GM21825 (cell line): Measurements from ENCODE around the gene PPAT.

Experiments
- ATAC-seq: cut with Tn5 transposase; IDR thresholded peaks from one replicate; pipeline ENCODE4 v1.9.1; 2021; ENCODE audit warnings: mild to moderate bottlenecking, moderate library complexity; ENCODE audit not compliant: unreplicated experiment

PPAT gene

DNA sequence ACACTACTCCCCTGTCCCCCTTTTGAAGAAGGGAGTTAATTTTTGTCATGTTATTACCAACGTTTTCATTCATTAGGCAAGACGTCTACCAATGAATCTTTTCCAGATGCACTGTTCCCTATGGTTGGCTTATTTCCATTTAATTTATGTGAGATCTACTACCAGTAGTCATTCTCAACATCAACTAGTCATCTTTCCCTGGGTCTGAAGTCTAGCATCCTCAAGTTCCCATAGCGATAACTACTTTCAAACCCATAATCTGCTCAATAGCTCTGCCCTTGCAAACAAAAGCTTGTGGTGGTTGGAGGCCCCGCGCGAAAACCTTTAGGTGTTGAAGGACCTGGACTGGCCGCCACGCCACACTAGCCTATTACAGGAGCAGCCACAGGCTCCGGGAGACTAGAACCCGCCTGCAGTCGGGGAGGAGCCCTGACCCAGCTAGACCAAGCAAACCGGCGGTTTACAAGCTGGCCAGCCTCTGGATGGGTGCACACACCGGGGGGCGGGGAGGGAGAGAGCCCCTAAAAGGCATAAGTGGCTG lies 746 bp downstream of the PPAT start:
- peak; percentile 18 for ATAC-seq

DNA sequence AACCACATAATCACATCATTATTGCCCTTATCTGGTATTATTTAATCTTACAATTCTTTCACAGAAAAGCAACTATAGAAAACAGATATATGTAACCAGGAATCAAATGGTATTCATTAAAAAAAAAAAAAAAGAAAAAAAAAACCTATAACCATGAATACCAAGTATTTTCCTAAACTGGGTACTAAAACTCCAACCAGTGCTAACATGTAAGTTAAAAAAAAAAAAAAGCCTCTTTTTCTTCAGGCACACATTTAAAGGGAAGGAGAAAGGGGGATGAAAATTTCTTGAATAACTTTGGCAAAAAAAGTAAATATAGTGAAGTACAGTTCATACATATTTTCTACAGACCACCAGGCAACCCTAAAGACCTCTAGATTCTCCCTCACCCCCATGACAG lies 2.1 kb downstream of the PPAT start:
- no peak for ATAC-seq

DNA sequence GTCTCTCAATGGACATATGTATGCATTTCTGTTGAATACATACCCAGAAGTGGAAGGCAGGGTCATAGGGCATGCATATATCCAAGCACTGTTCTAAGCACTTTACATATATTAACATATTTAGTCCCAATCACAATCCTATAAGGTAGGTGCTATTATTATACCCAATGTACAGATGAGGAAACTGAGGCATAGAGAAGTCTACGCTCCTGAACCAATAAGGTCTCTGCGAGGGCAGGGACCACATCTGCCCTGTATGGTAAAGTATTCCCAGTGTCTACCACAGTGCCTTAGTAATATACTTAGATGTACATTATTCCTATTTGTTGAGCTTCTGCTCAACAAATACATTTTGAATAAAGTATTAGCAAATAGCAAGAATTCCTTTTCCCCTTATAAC lies 5.2 kb downstream of the PPAT start:
- ATAC-seq = no peak

DNA sequence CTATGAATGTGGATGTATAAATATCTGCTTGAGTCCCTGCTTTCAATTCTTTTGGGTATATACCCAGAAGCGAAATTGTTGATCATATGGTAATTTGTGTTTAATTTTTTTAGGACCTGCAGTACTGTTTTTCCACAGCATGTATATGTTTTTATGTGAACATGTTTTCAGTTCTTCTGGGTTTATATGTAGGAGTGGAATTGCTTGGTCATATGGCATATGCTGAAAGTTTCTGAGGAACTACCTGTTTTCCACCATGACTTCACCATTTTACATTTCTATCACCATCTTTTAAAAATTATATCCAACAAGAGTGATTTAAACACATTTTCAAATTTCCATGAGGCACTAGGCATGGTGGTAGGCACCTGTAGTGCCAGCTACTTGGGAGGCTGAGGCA lies 8.2 kb downstream of the PPAT start:
- ATAC-seq = no peak

DNA sequence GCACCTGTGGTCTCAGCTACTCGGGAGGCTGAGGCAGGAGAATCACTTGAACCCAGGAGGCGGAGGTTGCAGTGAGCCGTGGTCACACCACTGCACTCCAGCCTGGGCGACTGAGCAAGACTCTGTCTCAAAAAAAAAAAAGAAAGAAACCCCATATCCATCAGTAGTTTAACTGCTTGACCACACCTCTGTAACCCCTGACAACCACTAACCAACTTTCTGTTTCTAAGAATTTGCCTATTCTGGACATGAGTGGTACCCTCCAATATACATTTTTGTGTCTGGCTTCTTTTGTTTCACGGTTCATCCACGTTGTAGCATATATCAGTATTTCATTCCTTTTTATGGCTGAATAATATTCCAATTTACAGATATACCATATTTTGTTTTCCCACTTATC lies 9.1 kb downstream of the PPAT start:
- peak; percentile 69 for ATAC-seq

DNA sequence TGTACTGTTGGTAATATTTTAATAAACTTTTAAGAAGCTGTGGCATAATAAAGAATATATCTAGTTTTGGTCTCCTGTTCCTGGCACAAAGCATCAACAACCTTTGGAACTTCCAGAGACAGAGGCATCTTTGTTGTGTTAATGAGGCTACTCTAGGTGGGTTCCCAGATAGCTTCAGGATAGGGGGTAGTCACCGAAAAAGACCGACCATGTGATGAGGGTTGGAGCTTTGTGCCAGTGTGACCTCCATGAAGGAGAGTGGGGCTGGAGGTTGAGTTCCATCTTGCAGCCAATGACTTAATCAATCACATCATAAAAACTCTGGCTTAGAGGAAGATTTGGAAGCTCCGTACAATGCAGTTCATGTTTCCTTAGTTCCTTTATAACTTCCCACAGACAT lies 9.9 kb downstream of the PPAT start:
- ATAC-seq = no peak

DNA sequence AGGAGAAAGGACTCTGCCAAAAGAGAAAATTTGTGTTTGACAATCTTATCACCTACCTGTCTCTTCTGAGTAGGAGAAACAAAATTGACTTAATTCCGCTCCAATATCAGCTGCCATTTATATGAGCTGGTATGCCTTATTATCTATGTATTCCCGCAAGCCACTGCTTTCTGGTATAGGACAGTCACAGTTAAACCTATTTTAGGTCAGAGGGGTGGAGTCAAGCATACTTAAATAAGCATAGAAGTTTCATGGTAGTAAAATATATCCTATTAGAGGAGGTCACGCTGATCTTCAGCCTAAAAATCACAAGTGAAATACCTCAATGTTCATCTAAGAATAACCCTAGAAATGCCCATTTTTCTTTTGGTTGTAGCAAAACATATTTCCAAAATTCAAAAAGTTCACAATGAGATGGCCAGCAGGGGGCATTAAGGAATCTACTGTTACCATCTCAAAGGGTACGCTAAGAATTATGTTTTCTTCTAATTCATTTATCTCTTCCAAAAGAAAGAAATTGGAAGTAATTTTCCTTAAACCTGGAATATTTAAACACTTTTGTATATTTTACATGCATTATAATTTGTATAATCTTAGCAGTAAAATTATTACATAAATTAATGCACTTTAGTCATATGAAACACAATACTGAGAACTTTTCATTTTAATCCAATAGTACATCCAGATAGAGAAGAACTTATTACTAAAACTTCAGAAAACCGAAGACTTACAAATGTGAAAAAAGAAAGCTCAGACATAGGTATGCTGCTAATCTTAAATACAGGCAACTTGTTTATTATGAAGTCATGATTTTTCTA lies 10.5 kb downstream of the PPAT start:
- no peak for ATAC-seq

DNA sequence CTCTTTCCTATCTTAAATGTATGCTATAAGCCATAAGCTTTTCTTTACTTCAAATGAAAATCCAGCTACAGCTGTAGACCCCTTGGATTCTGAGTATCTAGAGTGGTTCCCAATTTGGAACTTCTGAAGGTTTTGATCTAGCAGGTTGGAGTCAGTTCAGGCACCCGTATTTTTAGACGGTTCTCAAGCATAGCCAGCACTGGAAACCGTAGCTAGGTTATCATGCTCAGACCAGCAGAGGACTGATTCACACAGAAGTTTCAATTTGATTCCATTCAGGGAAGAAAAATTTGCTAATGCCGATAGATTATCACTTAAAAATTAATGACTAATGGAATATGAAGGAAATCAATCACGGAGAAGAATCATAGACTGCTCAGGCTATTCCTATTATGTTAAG lies 11.2 kb downstream of the PPAT start:
- ATAC-seq = no peak

DNA sequence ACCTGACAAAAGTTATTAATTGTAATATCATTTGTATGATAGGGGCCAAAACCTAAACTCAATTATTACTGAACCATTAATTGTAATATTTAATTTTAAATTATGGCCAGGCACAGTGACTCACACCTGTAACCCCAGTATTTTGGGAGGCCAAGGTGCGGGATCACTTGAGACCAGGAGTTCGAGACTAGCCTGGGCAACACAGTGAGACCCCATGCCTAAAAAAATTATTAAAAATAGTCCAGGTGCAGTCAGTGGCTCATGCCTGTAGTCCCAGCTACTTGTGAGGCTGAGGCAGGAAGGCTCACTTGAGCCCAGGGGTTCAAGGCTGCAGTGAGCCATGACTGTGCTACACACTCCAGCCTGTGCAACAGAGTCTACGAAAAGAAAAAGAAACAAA lies 18.0 kb downstream of the PPAT start:
- ATAC-seq = no peak

DNA sequence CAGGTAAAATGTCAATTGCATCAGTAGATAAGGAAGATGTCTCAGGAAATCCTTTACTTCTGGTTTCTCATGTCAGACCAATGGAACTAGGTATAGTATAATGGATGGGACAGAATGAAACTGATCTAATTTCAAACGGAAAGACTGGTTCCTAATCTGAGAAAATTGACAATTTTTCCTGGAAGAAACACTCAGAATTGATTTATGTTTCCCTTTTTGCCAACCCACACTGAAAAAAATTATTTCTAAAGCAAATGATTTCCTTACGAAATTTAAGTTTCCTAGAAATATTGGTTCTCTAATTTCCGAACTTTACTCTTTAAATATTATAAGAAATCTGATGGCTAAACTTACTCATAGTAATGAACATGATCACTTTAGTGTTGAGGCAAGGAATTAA lies 19.1 kb downstream of the PPAT start:
- ATAC-seq = no peak

DNA sequence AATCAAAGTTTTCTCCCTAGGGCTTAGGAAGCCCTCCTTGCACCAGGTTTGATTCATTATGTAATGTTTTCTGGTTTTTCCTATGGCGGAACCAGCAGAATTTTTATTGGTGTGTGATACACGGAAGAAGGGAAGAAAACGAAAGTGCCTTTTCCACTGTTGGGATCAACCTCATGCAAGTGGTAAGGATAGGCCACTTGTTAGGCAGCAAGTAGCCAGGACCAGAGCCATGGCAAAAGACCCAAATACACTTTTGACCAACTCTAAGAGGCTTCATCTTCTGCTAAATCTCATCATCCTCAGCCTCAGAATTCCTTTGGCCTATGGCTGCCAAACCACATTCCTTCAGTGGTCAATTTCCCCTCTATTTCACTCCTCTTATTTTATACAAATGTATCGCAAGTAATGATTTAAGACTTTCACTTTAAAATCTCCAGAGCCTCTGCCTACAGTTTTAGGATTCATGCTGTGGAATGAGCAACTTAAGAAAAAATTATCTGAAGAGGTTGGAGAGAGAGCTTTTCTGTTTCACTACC lies 21.2 kb downstream of the PPAT start:
- no peak for ATAC-seq

DNA sequence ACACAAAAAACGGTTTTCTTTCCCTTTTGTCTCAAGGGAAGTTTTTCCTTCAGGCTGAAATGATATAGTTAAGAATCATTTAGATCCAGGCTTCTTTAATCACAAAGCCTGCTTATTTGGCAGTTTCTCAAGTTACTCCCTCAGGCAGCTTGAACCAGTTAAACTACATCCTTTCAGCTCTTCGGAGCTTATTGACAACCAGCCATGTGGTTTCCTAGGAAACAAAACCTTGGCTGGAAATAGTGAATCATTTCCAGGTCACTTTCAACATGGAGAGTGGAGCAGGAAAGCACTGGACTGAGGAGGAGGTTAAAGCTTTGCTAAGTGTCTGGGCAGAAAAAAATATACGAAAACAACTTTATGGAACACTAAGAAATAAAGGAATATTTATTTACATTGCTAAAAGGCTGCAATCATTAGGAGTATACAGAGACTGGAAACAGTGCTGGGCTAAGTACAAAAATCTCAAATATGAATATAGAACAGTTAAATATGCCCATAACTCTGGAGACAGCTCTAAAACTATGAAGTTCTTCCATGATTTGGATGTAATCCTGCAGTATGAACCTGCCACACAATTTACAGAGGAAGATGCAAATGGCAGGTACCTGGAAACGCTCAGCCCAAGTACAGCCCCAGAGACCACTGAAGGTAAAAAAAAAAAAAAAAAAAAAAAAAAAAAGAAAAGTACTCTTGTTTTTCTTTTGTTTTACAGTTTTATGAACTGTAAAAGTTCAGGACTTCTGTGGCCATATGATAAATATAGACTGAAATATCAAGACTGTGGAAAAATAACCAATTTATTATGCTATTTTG lies 25.0 kb downstream of the PPAT start:
- ATAC-seq = no peak

DNA sequence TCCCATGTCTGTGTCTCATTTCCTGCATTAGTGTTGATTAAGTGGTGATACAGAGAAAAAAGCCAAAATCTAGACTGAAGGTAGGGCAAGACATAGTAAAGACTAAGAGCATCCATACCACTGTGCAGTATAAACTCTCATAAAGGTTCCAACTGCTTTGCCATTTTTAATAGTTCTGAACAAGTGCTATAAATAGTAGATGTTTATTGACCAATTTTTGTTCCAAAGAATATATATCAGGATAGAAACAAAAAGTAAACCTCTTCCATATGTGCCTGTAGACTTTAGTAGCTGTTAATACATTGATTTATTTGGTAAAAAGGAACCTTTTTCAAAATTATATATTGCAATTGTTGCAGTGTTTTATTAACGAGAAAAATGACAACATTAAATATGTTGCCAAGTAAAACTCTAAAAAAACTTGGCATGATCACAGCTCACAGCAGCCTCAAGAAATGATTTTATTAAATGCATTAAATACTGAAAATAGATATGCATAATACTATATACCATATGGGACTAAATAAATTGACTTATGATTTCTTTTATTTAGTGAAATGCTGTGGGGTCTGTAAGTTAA lies 25.8 kb downstream of the PPAT start:
- ATAC-seq = no peak

DNA sequence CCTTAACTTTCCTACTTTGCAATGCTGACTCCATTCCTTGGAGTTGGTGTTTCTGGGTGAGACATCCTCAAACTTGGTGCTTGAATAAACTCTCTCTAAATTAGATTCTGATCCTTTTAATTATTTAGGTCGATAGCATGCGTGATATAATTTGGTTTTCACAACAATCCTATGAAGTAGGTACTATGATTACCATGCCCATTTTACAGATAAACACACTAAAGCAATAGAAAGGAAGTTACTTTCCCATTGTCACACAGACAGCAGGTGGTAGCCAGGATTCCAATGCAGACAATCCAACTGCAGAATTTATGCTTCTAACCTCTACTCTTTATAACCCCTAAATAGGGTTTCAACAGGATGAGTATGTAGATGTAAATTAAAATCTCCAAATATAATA lies 26.4 kb downstream of the PPAT start:
- no peak for ATAC-seq

DNA sequence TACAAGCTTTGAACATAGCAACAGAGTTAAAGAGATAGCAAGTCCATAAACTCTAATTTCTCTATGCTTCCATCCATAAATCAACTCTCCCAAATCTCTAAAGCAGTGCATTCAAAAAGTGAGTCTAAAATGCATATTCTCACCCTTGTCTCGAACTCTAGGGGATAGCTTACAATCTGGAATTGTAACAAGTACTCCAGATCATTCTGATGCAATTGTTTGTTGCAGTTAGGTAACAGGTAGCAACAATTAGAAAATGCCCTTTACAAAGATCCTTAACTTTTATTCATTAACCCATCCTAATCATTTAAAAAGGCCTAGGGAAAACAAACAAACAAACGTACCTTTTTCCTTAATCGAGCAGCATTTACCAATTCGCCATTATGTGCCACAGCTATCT lies 29.3 kb downstream of the PPAT start:
- no peak for ATAC-seq

DNA sequence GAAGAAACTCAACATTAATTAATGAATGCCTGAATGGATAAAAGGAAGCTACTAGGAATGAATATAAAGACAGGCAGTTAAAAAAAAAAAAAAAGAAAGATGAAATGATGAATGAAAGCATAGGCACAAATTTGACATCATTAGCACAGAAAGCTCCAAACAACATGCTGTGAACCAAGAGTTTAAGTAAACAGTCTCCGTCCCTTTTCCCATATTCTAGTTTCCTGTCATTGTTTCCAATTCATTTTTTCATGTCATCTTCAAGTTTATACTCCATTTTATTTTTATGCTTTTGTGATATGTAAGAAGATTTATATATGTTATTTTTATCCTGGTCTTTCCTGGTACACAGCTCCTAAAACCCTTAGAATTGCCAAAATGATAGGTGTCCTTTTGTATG lies 30.4 kb downstream of the PPAT start:
- ATAC-seq = no peak

DNA sequence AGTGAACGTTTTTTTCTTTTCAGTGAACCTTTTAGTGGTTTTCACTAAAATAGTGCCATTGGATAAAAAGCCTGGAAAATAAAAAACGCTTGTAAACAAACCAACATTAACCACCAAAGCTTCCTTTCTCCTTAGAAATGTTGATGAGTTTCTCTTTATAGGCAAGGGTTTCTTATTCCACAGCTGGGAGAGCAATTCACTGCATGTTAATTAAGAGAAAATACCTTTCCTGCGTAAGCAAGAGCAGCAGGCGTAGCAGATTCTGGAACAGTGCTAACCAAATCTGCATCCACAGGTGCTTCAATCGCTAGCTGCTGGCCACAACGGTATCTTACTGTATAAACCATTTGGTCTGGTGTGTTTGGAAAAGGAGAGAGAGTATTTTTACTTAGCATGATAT lies 34.9 kb downstream of the PPAT start:
- ATAC-seq = no peak

DNA sequence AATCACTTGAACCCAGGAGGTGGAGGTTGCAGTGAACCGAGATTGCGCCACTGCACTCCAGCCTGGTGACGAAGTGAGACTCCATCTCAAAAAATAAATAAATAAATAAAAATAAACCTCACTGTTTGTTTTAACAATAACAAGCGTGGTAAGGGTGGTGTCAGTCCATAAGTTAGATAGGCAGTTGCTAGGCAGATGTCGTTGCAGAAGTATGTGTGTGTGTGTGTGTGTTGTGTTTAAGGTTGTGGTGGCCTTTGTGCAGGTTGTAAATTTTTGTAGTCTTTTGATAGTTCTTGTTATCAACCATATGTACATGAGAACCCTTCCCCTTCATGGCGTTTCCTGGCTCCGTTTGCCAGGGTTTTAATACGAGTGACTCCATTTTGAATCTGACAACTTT lies 44.1 kb downstream of the PPAT start:
- ATAC-seq = no peak

DNA sequence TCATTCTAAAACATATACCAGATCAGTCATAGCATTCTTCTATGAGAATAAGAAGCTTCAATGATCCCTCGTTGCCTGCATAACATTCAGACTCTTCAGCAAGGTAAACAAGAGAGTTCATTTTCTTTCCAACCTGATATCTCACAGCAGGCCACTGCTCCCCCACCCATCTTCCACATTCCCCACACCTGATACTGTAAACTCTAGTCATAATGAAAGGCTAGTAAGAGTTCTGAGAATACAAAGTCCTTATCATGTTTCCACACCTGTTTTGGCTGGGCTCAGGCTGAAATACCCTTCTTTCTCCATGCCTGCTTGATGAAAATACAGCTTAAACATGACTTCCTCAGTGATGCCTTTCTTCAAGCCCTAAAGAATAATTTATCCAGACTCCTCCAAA lies 45.9 kb downstream of the PPAT start:
- ATAC-seq = no peak

DNA sequence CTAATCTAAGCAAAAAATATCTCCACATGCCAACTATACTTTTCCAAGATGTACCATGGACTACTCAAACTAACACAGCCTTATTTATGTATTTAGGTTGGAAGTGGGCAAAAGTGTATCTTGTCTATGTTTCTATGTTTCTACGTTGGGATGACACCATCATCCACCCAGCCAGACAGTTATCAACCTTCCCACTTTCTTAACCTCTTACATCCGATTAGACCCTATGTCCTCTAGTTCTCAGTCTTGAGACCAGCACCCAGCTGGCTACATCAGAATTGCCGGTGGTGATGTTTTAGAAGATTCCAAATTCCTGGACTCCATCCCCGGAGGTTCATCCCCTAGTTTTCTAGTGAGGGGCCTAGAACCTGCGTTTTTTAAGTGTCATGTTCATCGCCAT lies 47.1 kb downstream of the PPAT start:
- ATAC-seq = no peak
